K562 (cell line): ENCODE results near the gene TRPM4. TPM values are rescaled to one million over a fixed set of nuclear protein-coding genes. Genes with fewer than 3 reads are reported as not detected.

Experiments
- ELK3 ChIP-seq: fragments of 450-650 bp; formaldehyde crosslinking; IDR thresholded peaks from 2 replicates; pipeline ENCODE4 v1.4.0; 2020; ENCODE audit warnings: mild to moderate bottlenecking
- FOXP4 ChIP-seq: sonication (generic); formaldehyde crosslinking; IDR thresholded peaks from 2 replicates; pipeline ENCODE4 v1.8.0; 2022; ENCODE audit warnings: mild to moderate bottlenecking, missing genetic modification reagents, borderline replicate concordance
- JUN ChIP-seq, 2 experiments: sonication (generic) in 1 of 2; formaldehyde crosslinking in 1 of 2; IDR thresholded peaks; 2 replicates each; pipeline versions ENCODE4 v1.6.1 to v1.8.0; 2012 to 2022; ENCODE audit warnings: borderline replicate concordance in 2 of 2, mild to moderate bottlenecking in 2 of 2, improper control_type of control experiment in 1 of 2, low read depth in 1 of 2, low read length in 1 of 2, missing genetic modification reagents in 1 of 2
- MYBL2 ChIP-seq, 2 experiments: fragments of 450-650 bp in 1 of 2; sonication (generic) in 1 of 2; formaldehyde crosslinking in 1 of 2; IDR thresholded peaks; 2 replicates each; pipeline versions ENCODE4 v1.6.1 to v1.8.1; 2017 to 2022; ENCODE audit warnings: borderline replicate concordance in 1 of 2, inconsistent platforms in 1 of 2, low read depth in 1 of 2, mild to moderate bottlenecking in 1 of 2, missing genetic modification reagents in 1 of 2, moderate library complexity in 1 of 2
- NFIX ChIP-seq: fragments of 250-450 bp; sonication (Bioruptor Pico); IDR thresholded peaks from 2 replicates; pipeline ENCODE4 v1.4.0; 2020; ENCODE audit warnings: low read depth, mild to moderate bottlenecking, moderate library complexity
- RBM34 ChIP-seq: fragments of 200-400 bp; formaldehyde crosslinking; IDR thresholded peaks from 2 replicates; pipeline ENCODE4 v1.6.1; 2018; ENCODE audit warnings: low read length, borderline replicate concordance; ENCODE audit not compliant: insufficient read depth
- RBM39 ChIP-seq: fragments of 200-400 bp; formaldehyde crosslinking; optimal IDR thresholded peaks from 2 replicates; pipeline ENCODE3; 2018; ENCODE audit warnings: low read depth, low read length
- RFX1 ChIP-seq: fragments of 450-650 bp; IDR thresholded peaks from 2 replicates; pipeline ENCODE4 v1.6.1; 2016; ENCODE audit warnings: mild to moderate bottlenecking, moderate library complexity
- SMARCA4 ChIP-seq: fragments of 450-650 bp; IDR thresholded peaks from 2 replicates; pipeline ENCODE4 v1.6.1; 2016
- SMARCC2 ChIP-seq: fragments of 450-650 bp; IDR thresholded peaks from 2 replicates; pipeline ENCODE4 v1.6.1; 2017; ENCODE audit warnings: antibody characterized with exemption, moderate library complexity, mild to moderate bottlenecking, low read depth
- SRF ChIP-seq, 2 experiments: fragments of 250-450, 450-650 bp in 1 of 2; sonication (Bioruptor Pico) in 1 of 2; sonication (generic) in 1 of 2; formaldehyde crosslinking; IDR thresholded peaks; 2 replicates each; pipeline versions ENCODE4 v1.5.0 to v1.5.1; 2020 to 2022; ENCODE audit warnings: mild to moderate bottlenecking in 1 of 2, missing genetic modification reagents in 1 of 2
- STAG1 ChIP-seq: sonication (generic); formaldehyde crosslinking; IDR thresholded peaks from 2 replicates; pipeline ENCODE4 v1.5.0; 2020; ENCODE audit warnings: missing genetic modification reagents, borderline replicate concordance
- TARDBP ChIP-seq: fragments of 450-650 bp; IDR thresholded peaks from 2 replicates; pipeline ENCODE4 v1.6.1; 2016
- ZBTB2 ChIP-seq: fragments of 450-650 bp; IDR thresholded peaks from 2 replicates; pipeline ENCODE4 v1.6.1; 2016; ENCODE audit warnings: antibody characterized with exemption
- ZFPM2 ChIP-seq: fragments of 250-450 bp; sonication (Bioruptor Pico); IDR thresholded peaks from 2 replicates; pipeline ENCODE4 v1.5.1; 2022; ENCODE audit warnings: mild to moderate bottlenecking
- ZNF436 ChIP-seq: fragments of 250-450, 450-650 bp; sonication (Bioruptor Pico); formaldehyde crosslinking; IDR thresholded peaks from 2 replicates; pipeline ENCODE4 v1.7.0; 2020; ENCODE audit warnings: mild to moderate bottlenecking
- polyA plus RNA-seq, 8 experiments: library from polyadenylated mRNA; depleted of rRNA in 4 of 8; stranded (reverse) in 5 of 8; unstranded in 3 of 8; fragments of >200 nt; fragmentation: Nextera tagmentation in 2 of 8; fragmentation: Illumina TruSeq in 1 of 8; extraction: Ambion mirVana in 2 of 8; extraction: Trizol in 1 of 8; gene quantifications; 2 replicates each; pipeline versions ENCODE4 v1.2.1 to v1.2.3, GENCODE V29; 2011 to 2014; ENCODE audit warnings: inconsistent platforms in 1 of 8, missing spikeins in 1 of 8
- total RNA-seq, 7 experiments: library from RNA; depleted of rRNA in 6 of 7; stranded (reverse); fragments of >200 nt in 6 of 7; fragmentation: Illumina TruSeq in 2 of 7; extraction: Trizol in 2 of 7; gene quantifications; 2 replicates each; pipeline versions ENCODE4 v1.2.1 to v1.2.3, GENCODE V29; 2011 to 2021; ENCODE audit warnings: low replicate concordance in 1 of 7
- TF ChIP-seq, protein P1 (sequence below), 2 experiments: IDR thresholded peaks; 2 replicates each; pipeline ENCODE4 v1.6.1; 2012; ENCODE audit warnings: improper control_type of control experiment in 2 of 2, low read depth in 2 of 2, low read length in 2 of 2, borderline replicate concordance in 1 of 2

Gene TRPM4
- total and polyA plus RNA-seq, 9 of the 15 experiments (the other 6 are each of a cell fraction or from before 2014, with no cell fraction given): 6.5 to 45.4 (median 15.2) TPM

- TF ChIP-seq, protein P1, sequence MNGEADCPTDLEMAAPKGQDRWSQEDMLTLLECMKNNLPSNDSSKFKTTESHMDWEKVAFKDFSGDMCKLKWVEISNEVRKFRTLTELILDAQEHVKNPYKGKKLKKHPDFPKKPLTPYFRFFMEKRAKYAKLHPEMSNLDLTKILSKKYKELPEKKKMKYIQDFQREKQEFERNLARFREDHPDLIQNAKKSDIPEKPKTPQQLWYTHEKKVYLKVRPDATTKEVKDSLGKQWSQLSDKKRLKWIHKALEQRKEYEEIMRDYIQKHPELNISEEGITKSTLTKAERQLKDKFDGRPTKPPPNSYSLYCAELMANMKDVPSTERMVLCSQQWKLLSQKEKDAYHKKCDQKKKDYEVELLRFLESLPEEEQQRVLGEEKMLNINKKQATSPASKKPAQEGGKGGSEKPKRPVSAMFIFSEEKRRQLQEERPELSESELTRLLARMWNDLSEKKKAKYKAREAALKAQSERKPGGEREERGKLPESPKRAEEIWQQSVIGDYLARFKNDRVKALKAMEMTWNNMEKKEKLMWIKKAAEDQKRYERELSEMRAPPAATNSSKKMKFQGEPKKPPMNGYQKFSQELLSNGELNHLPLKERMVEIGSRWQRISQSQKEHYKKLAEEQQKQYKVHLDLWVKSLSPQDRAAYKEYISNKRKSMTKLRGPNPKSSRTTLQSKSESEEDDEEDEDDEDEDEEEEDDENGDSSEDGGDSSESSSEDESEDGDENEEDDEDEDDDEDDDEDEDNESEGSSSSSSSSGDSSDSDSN (IDR thresholded peaks at IDR 0.05; ENCODE audit: borderline replicate concordance in 1 of 2, low read depth in 2 of 2, low read length in 2 of 2): no peak
- TF ChIP-seq NFIX (no peak), SRF (CRISPR knock-in tag; IDR thresholded peaks at IDR 0.05) (peak in 1 of 2 experiments; percentile 75; a peak in 2 of 4 replicates), ELK3 (CRISPR knock-in tag) (no peak), FOXP4 (CRISPR knock-in tag) (0 out of 2 replicates have a peak, but pooled peaks have one; percentile 59), RBM34 (no peak), ZBTB2 (peak; percentile 77; the same call in 1 of the 2 replicates), SMARCA4 (peak; percentile 46; the same call in 1 of the 2 replicates), RBM39 (no peak), ZNF436 (CRISPR knock-in tag) (no peak), RFX1 (no peak), ZFPM2 (CRISPR knock-in tag) (no peak), JUN (IDR thresholded peaks at IDR 0.05; ENCODE audit: borderline replicate concordance, low read depth, low read length) (peak; percentile 34; the same call in 1 of the 2 replicates), JUN (CRISPR knock-in tag; IDR thresholded peaks at IDR 0.05; ENCODE audit: borderline replicate concordance) (no peak), SMARCC2 (no peak), STAG1 (CRISPR knock-in tag) (no peak; the same call in 1 of the 2 replicates), MYBL2 (IDR thresholded peaks at IDR 0.05; ENCODE audit: low read depth) (no peak), MYBL2 (CRISPR knock-in tag; IDR thresholded peaks at IDR 0.05; ENCODE audit: borderline replicate concordance) (no peak), TARDBP (0 out of 2 replicates have a peak, but pooled peaks have one; percentile 58)
Measured at GRCh38 chr19:49145573-49146407, 11.8 kb upstream of the TRPM4 start (continued).
